Neuronal stem cell (in vitro differentiated cells): ENCODE data around the gene ASIC5.

Source experiments
- DNase-seq: peaks from one replicate; pipeline ENCODE4 v3.0.0-alpha.2; 2013; ENCODE audit warnings: low spot score
- H2AFZ ChIP-seq: one replicate; pipeline ENCODE4 v1.6.1; 2013; ENCODE audit warnings: mild to moderate bottlenecking, low read length, inconsistent platforms
- H2AK5ac ChIP-seq: 2 replicates; pipeline ENCODE4 v1.6.1; 2013; ENCODE audit warnings: low read depth, mild to moderate bottlenecking, inconsistent platforms, low read length, moderate library complexity, mixed read lengths
- H2BK120ac ChIP-seq: 2 replicates; pipeline ENCODE4 v1.6.1; 2013; ENCODE audit warnings: low read depth, mild to moderate bottlenecking, inconsistent platforms, low read length, moderate library complexity, mixed read lengths
- H2BK12ac ChIP-seq: one replicate; pipeline ENCODE4 v1.6.1; 2013; ENCODE audit warnings: low read length, inconsistent platforms
- H2BK15ac ChIP-seq: 2 replicates; pipeline ENCODE4 v1.6.1; 2013; ENCODE audit warnings: mild to moderate bottlenecking, low read length, inconsistent platforms, mixed read lengths
- H2BK5ac ChIP-seq: one replicate; pipeline ENCODE4 v1.6.1; 2013; ENCODE audit warnings: inconsistent platforms, mild to moderate bottlenecking, low read length, moderate library complexity
- H3K14ac ChIP-seq: one replicate; pipeline ENCODE4 v1.6.1; 2013; ENCODE audit warnings: low read length, inconsistent platforms
- H3K18ac ChIP-seq: 2 replicates; pipeline ENCODE4 v1.6.1; 2013; ENCODE audit warnings: low read length, inconsistent platforms
- H3K23ac ChIP-seq: 2 replicates; pipeline ENCODE4 v1.6.1; 2013; ENCODE audit warnings: low read depth, mild to moderate bottlenecking, mixed read lengths, low read length, inconsistent platforms; ENCODE audit not compliant: poor library complexity
- H3K27ac ChIP-seq: replicated peaks from 3 replicates; pipeline ENCODE4 v1.5.1; 2013; ENCODE audit warnings: low read length, inconsistent platforms
- H3K27me3 ChIP-seq, 3 experiments: 2 replicates each; pipeline ENCODE4 v1.6.1; 2013; ENCODE audit warnings: low read length in 3 of 3, mild to moderate bottlenecking in 2 of 3, inconsistent platforms in 1 of 3, low read depth in 1 of 3, mixed read lengths in 1 of 3, moderate library complexity in 1 of 3; ENCODE audit not compliant: control insufficient read depth in 3 of 3, insufficient read depth in 3 of 3
- H3K36me3 ChIP-seq, 2 donors: replicated peaks in 1 of 2; 2 replicates each; pipeline ENCODE4 v1.6.1; 2013; ENCODE audit warnings: low read length in 2 of 2; ENCODE audit not compliant: control insufficient read depth in 2 of 2, insufficient read depth in 2 of 2
- H3K4ac ChIP-seq: 2 replicates; pipeline ENCODE4 v1.6.1; 2013; ENCODE audit warnings: inconsistent platforms, mild to moderate bottlenecking, low read length, moderate library complexity
- H3K4me1 ChIP-seq, 2 donors: 1 replicate in 1 of 2; 2 replicates in 1 of 2; pipeline ENCODE4 v1.6.1; 2013; ENCODE audit warnings: low read length in 2 of 2, low read depth in 1 of 2; ENCODE audit not compliant: control insufficient read depth in 2 of 2, insufficient read depth in 1 of 2
- H3K4me2 ChIP-seq: one replicate; pipeline ENCODE4 v1.6.1; 2013; ENCODE audit warnings: mild to moderate bottlenecking, low read length, inconsistent platforms; ENCODE audit not compliant: insufficient read depth, poor library complexity, severe bottlenecking
- H3K4me3 ChIP-seq, 2 donors: 2 replicates each; pipeline ENCODE4 v1.5.1; 2013; ENCODE audit warnings: low read length in 2 of 2, mild to moderate bottlenecking in 2 of 2, inconsistent platforms in 1 of 2, moderate library complexity in 1 of 2
- H3K79me1 ChIP-seq: one replicate; pipeline ENCODE4 v1.6.1; 2013; ENCODE audit warnings: low read depth, mild to moderate bottlenecking, inconsistent platforms, low read length, moderate library complexity
- H3K9ac ChIP-seq: one replicate; pipeline ENCODE4 v1.6.1; 2013; ENCODE audit warnings: mild to moderate bottlenecking, low read depth, low read length, inconsistent platforms; ENCODE audit not compliant: poor library complexity
- H3K9me3 ChIP-seq, 2 donors: replicated peaks in 1 of 2; 2 replicates each; pipeline versions ENCODE3 to v1.6.1; 2013; ENCODE audit warnings: low read length in 2 of 2, mild to moderate bottlenecking in 2 of 2, inconsistent platforms in 1 of 2, low read depth in 1 of 2, mixed read lengths in 1 of 2, moderate library complexity in 1 of 2; ENCODE audit not compliant: control insufficient read depth in 2 of 2, insufficient read depth in 1 of 2
- H4K8ac ChIP-seq: one replicate; pipeline ENCODE4 v1.6.1; 2013; ENCODE audit warnings: low read depth, mild to moderate bottlenecking, inconsistent platforms, low read length, moderate library complexity
- H4K91ac ChIP-seq: one replicate; pipeline ENCODE4 v1.6.1; 2013; ENCODE audit warnings: low read length, low read depth, mild to moderate bottlenecking, inconsistent platforms; ENCODE audit not compliant: poor library complexity
- WGBS, 2 donors: extraction: QIAGEN DNeasy Blood & Tissue Kit; methylation state at CpG; one replicate each; pipeline ENCODE4 v1.1.7; 2013; ENCODE audit warnings: missing lambda C conversion rate in 2 of 2, mixed read lengths in 1 of 2; ENCODE audit not compliant: insufficient read length in 2 of 2, insufficient replicate concordance in 1 of 2; ENCODE audit errors: extremely low coverage in 2 of 2; 5-methylcytosine and 5-hydroxymethylcytosine counted together

The ASIC5 gene

DNA sequence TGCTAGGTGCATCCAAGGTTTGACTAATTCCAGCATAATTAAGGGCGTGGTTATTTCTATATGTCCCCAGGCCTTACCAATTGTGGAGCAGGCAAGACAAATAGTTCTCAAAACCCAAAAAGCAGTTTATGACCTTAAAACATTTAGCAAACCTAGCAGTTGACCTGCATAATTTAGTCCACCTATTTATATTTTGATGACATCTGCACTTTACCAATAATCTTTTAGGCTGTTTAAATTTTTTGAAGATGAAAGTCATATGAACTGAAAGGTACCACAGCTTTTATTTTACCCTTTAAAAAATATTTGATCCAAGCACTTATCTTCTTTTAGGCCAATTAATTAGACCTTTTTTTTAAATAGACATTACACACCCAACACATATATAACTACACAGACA lies 9.8 kb upstream of the ASIC5 start:
- no peak overlapping the region for H2AFZ ChIP-seq
- H3K4me1 ChIP-seq = no peaks in the 10 kb centered on the region
- H2AK5ac ChIP-seq = no peak overlapping the region
- H3K4ac ChIP-seq = no peak overlapping the region
- H3K23ac ChIP-seq = no peak overlapping the region
- H4K8ac ChIP-seq = no peak overlapping the region
- no peak overlapping the region for H3K4me3 ChIP-seq
- H3K9ac ChIP-seq = no peak overlapping the region
- no peak overlapping the region for H2BK15ac ChIP-seq
- H3K36me3 ChIP-seq = no peaks in the 10 kb centered on the region
- DNase-seq = no peak
- no CpG with 5 or more reads among the region's 1 CpG for WGBS, 2 donors
- no peak overlapping the region for H4K91ac ChIP-seq
- no peak overlapping the region for H3K18ac ChIP-seq
- H3K79me1 ChIP-seq = no peaks in the 10 kb centered on the region
- H3K27me3 ChIP-seq = no peaks in the 10 kb centered on the region
- no peak overlapping the region for H3K4me2 ChIP-seq
- no peak overlapping the region for H2BK120ac ChIP-seq
- no peaks in the 10 kb centered on the region for H3K9me3 ChIP-seq
- H3K14ac ChIP-seq = no peak overlapping the region
- H2BK5ac ChIP-seq = no peak overlapping the region
- H2BK12ac ChIP-seq = no peak overlapping the region
- H3K27ac ChIP-seq = no peak overlapping the region

DNA sequence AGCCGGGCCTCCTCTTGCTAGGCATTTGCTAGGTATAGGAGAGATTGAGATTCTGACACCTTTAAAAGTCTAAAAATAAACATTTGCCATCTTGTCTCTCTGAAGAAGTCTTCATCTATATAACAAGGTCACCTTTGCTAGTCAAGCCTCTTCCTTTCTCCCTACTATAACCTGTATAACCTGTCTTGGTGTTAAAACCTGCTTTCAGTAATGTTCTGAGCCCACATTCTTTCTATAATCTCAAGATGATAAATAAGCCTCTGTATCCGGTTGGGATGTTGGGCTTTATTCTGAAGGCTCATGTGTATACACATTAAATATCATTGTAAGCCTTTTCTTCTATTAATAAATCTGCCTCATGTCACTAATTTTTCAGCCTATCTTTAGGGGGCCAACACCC lies 10.2 kb downstream of the ASIC5 start:
- H2AK5ac ChIP-seq = no peak overlapping the region
- H3K4me3 ChIP-seq = no peak overlapping the region
- no peaks in the 10 kb centered on the region for H3K79me1 ChIP-seq
- no peak overlapping the region for H3K9ac ChIP-seq
- no peak for DNase-seq
- no peak overlapping the region for H3K27ac ChIP-seq
- H3K14ac ChIP-seq = no peak overlapping the region
- no peaks in the 10 kb centered on the region for H3K9me3 ChIP-seq
- H2AFZ ChIP-seq = no peak overlapping the region
- H3K4ac ChIP-seq = no peak overlapping the region
- H2BK15ac ChIP-seq = no peak overlapping the region
- no peak overlapping the region for H2BK12ac ChIP-seq
- no peak overlapping the region for H3K23ac ChIP-seq
- no peak overlapping the region for H4K8ac ChIP-seq
- H4K91ac ChIP-seq = no peak overlapping the region
- no peak overlapping the region for H2BK120ac ChIP-seq
- no peaks in the 10 kb centered on the region for H3K27me3 ChIP-seq
- peaks cover 0 to 2% of the 10 kb centered on the region in 2 donors for H3K4me1 ChIP-seq
- WGBS, 2 donors = no CpG with 5 or more reads among the region's 2 CpGs
- H2BK5ac ChIP-seq = no peak overlapping the region
- H3K36me3 ChIP-seq = peaks cover 0 to 2% of the 10 kb centered on the region in 2 donors
- H3K4me2 ChIP-seq = no peak overlapping the region
- no peak overlapping the region for H3K18ac ChIP-seq

DNA sequence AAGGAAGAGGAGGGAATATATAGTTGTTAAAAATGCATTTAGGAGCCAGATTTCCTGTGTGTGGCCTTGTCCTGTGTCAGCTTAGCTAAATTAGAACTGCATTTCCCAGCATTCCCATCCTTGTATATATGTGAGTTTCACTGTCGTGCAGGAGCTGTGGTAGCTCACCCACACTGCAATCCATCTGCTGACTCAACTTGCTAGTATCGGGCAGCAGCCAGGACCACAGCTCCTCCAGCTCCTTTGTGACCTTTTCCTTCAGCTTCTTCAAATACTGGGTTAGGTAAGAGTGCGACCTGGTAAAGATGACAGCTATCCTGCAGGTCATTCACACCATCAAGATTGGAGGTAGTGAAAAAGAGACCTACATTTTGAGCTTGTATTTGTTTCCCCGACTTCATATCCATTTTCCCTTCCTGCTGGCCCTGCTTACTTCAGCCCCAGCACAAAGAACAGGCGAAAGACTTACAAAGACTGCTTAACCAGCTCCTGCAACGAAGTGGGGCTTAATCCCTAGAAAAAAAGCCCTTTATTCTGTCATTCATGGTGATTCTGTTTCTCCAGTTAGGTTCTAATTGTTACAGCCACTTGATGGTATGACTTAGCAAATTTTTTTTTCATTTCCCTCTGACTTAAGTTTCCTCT lies 11.4 kb downstream of the ASIC5 start:
- no peaks in the 10 kb centered on the region for H3K79me1 ChIP-seq
- H3K4me3 ChIP-seq = no peak overlapping the region
- DNase-seq = peak; percentile 46
- no peak overlapping the region for H2AK5ac ChIP-seq
- no peak overlapping the region for H2AFZ ChIP-seq
- H3K27ac ChIP-seq = peak overlapping the region; percentile 80
- H3K4ac ChIP-seq = no peak overlapping the region
- peaks cover 0 to 2% of the 10 kb centered on the region in 2 donors for H3K4me1 ChIP-seq
- no peak overlapping the region for H4K91ac ChIP-seq
- peaks cover 0 to 2% of the 10 kb centered on the region in 2 donors for H3K36me3 ChIP-seq
- no peak overlapping the region for H2BK15ac ChIP-seq
- no peak overlapping the region for H3K14ac ChIP-seq
- H2BK120ac ChIP-seq = no peak overlapping the region
- H2BK12ac ChIP-seq = no peak overlapping the region
- peak overlapping the region; percentile 11 for H3K4me2 ChIP-seq
- H3K9ac ChIP-seq = no peak overlapping the region
- H3K27me3 ChIP-seq = no peaks in the 10 kb centered on the region
- WGBS, 2 donors = no CpG with 5 or more reads among the region's 6 CpGs
- no peak overlapping the region for H3K23ac ChIP-seq
- H4K8ac ChIP-seq = no peak overlapping the region
- H2BK5ac ChIP-seq = no peak overlapping the region
- H3K18ac ChIP-seq = no peak overlapping the region
- H3K9me3 ChIP-seq = no peaks in the 10 kb centered on the region

DNA sequence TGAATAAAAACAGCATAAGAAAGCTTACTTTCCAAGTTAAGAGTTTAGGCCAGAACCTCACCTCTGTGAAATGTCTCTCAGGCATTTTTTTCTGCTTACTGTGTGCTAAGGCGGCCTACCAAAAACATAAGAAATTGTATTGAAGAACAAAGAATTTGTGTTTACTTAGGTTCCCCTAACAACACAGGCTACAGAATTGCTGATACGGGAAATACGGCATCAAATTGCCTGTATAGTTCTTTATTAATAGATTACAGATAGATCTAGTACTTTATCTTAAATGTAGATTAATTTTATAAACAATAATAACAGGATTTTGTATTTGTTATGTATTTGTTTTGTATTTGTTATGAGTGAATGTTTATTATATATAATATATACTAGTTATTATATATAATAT lies 12.9 kb downstream of the ASIC5 start:
- H2BK12ac ChIP-seq = no peak overlapping the region

More for the DNA sequence above, 12.9 kb downstream of the ASIC5 start:
- no peak overlapping the region for H3K14ac ChIP-seq
- peaks cover 0 to 2% of the 10 kb centered on the region in 2 donors for H3K4me1 ChIP-seq
- no peaks in the 10 kb centered on the region for H3K27me3 ChIP-seq
- H3K23ac ChIP-seq = no peak overlapping the region
- no peak overlapping the region for H3K4me2 ChIP-seq
- no peak overlapping the region for H3K27ac ChIP-seq
- no peak overlapping the region for H4K8ac ChIP-seq
- H2BK5ac ChIP-seq = no peak overlapping the region
- H2BK15ac ChIP-seq = no peak overlapping the region
- H2AK5ac ChIP-seq = no peak overlapping the region
- no peak overlapping the region for H2AFZ ChIP-seq
- no peaks in the 10 kb centered on the region for H3K79me1 ChIP-seq
- H3K4ac ChIP-seq = no peak overlapping the region
- no peak overlapping the region for H3K9ac ChIP-seq
- no peaks in the 10 kb centered on the region for H3K9me3 ChIP-seq
- no peak overlapping the region for H3K18ac ChIP-seq
- no peak overlapping the region for H3K4me3 ChIP-seq
- peaks cover 0 to 2% of the 10 kb centered on the region in 2 donors for H3K36me3 ChIP-seq
- H2BK120ac ChIP-seq = no peak overlapping the region
- WGBS, 2 donors = no CpG with 5 or more reads among the region's 3 CpGs
- H4K91ac ChIP-seq = no peak overlapping the region
- DNase-seq = no peak
